Kidney glomerular epithelial cell (primary cell): Measurements from ENCODE around the gene GUCY2C.

ENCODE experiments used
- DNase-seq: peaks from one replicate; lab custom pipeline; 2025; lab: John Stamatoyannopoulos, UW

Gene GUCY2C

GRCh38 chr12:14681625-14682024 lies 14.8 kb downstream of the GUCY2C start:
- no peak for DNase-seq

- DNase-seq, result no peak
These were observed 15.2 kb downstream of the GUCY2C start for GRCh38 chr12:14681190-14681589.

- no peak for DNase-seq
These were observed 17.8 kb downstream of the GUCY2C start for GRCh38 chr12:14678547-14679150.

GRCh38 chr12:14668591-14668990 lies 27.8 kb downstream of the GUCY2C start:
- DNase-seq, result no peak

GRCh38 chr12:14665354-14666348 lies 30.7 kb downstream of the GUCY2C start:
- DNase-seq, result no peak

GRCh38 chr12:14664434-14665023 lies 31.9 kb downstream of the GUCY2C start:
- peak; percentile 42 for DNase-seq

- no peak for DNase-seq
These were observed 33.4 kb downstream of the GUCY2C start for GRCh38 chr12:14663002-14663401.

GRCh38 chr12:14656846-14657245 lies 39.6 kb downstream of the GUCY2C start:
- DNase-seq, result no peak

- no peak for DNase-seq
These were observed 41.1 kb downstream of the GUCY2C start for GRCh38 chr12:14655284-14655683.

GRCh38 chr12:14654842-14655241 lies 41.6 kb downstream of the GUCY2C start:
- no peak for DNase-seq

GRCh38 chr12:14654416-14654815 lies 42.0 kb downstream of the GUCY2C start:
- no peak for DNase-seq

GRCh38 chr12:14652483-14652882 lies 43.9 kb downstream of the GUCY2C start:
- DNase-seq, result no peak

- DNase-seq, result no peak
These were observed 45.0 kb downstream of the GUCY2C start for GRCh38 chr12:14651371-14651770.

- DNase-seq, result no peak
These were observed 45.6 kb downstream of the GUCY2C start for GRCh38 chr12:14650789-14651188.

- DNase-seq, result no peak
These were observed 49.2 kb downstream of the GUCY2C start for GRCh38 chr12:14647028-14647750.

GRCh38 chr12:14643251-14643650 lies 53.1 kb downstream of the GUCY2C start:
- DNase-seq, result no peak

- DNase-seq, result no peak
These were observed 58.3 kb downstream of the GUCY2C start for GRCh38 chr12:14638066-14638465.

- no peak for DNase-seq
These were observed 60.6 kb downstream of the GUCY2C start for GRCh38 chr12:14635776-14636175.

GRCh38 chr12:14630793-14631192 lies 65.6 kb downstream of the GUCY2C start:
- DNase-seq, result no peak

GRCh38 chr12:14629832-14630710 lies 66.3 kb downstream of the GUCY2C start:
- DNase-seq, result peak; percentile 79

- no peak for DNase-seq
These were observed 67.6 kb downstream of the GUCY2C start for GRCh38 chr12:14628771-14629170.
